Pancreas (tissue), 10 donors: ENCODE data around the gene PSMD9. TPM values are rescaled to one million over a fixed set of nuclear protein-coding genes. Genes with fewer than 3 reads are reported as not detected.

ENCODE experiments used
- ATAC-seq, 4 donors: fragments of 200-7000 bp; cut with Tn5 transposase; one replicate each; pipeline versions ENCODE4 v1.8.0 to v1.9.1; 2020; ENCODE audit warnings: mild to moderate bottlenecking in 4 of 4, moderate library complexity in 4 of 4
- DNase-seq, 6 donors: peaks; one replicate each; pipeline ENCODE4 v3.0.0-alpha.2; 2020
- FAIRE-seq: peaks from 2 replicates; lab custom pipeline; 2012; peaks lifted over from hg19 to GRCh38; lab: Jason Lieb, UNC
- H3K27ac ChIP-seq, 4 donors: fragments of 200-600 bp; sonication (generic); 1 replicate in 3 of 4; 2 replicates in 1 of 4; pipeline versions ENCODE4 v1.5.0 to v1.8.0; 2020
- H3K27me3 ChIP-seq, 4 donors: fragments of 200-600 bp; one replicate each; pipeline ENCODE4 v1.8.0; 2021
- H3K36me3 ChIP-seq, 3 donors: fragments of 200-600 bp; sonication (generic) in 1 of 3; one replicate each; pipeline versions ENCODE4 v1.5.0 to v1.8.0; 2020 to 2021
- H3K4me1 ChIP-seq, 3 donors: fragments of 200-600 bp; one replicate each; pipeline ENCODE4 v1.8.0; 2021
- H3K4me3 ChIP-seq, 4 donors: fragments of 200-600 bp; sonication (generic) in 2 of 4; one replicate each; pipeline versions ENCODE4 v1.5.0 to v1.8.0; 2020 to 2021
- H3K9me3 ChIP-seq, 4 donors: fragments of 200-600 bp; one replicate each; pipeline ENCODE4 v1.8.0; 2021
- WGBS, 2 donors: extraction: QIAGEN DNeasy Blood & Tissue Kit; methylation state at CpG; one replicate each; pipeline ENCODE4 v1.1.7; 2013; 5-methylcytosine and 5-hydroxymethylcytosine counted together
- intact Hi-C, 3 donors: fragments of 100-400 bp; cut with DNase I; formaldehyde crosslinking; loops; one replicate each; pipeline versions ENCODE4 v1.11.1 to v1.14.2; 2022
- polyA plus RNA-seq, 2 donors: library from polyadenylated mRNA; stranded (reverse); fragments of 200-250 nt; gene quantifications; one replicate each; pipeline ENCODE4 v1.2.3, GENCODE V29; 2013
- total RNA-seq, 6 donors: library from RNA; stranded (reverse); fragmentation: NEBNext Ultra II Directional in 4 of 6; extraction: Animal tissue kit (Norgen Biotek cat#: 25700) in 4 of 6; gene quantifications; one replicate each; pipeline versions ENCODE4 v1.2.1 to v1.2.4, GENCODE V29; 2021 to 2023
- TF ChIP-seq, protein P1 (sequence below), 4 donors: fragments of 200-600 bp; sonication (generic) in 3 of 4; IDR thresholded peaks; one replicate each; pipeline versions ENCODE4 v1.5.0 to v1.8.0; 2021; ENCODE audit warnings: antibody characterized with exemption in 4 of 4
- donor health status: healthy with polysubstance abuse.
- donor health status: DM: no; HTN: no; CAD: no; lungs with moderate emphysema.
- donor health status: DM: no; HTN: no; CAD: no.
- donor health status: control.
- donor health status: control.
- donor health status: Bipolar disorder and iron deficiency.
- donor health status: DM: yes; HTN: yes; CAD: no.
- donor health status: DM: no; HTN: no; CAD: no.
- donor health status: DM: no; HTN: no; CAD: no.
- donor health status: DM: yes; HTN: yes; CAD: no.

Gene PSMD9
- total and polyA plus RNA-seq, 8 donors: 20.5 to 39.4 (median 25.6) TPM

DNA sequence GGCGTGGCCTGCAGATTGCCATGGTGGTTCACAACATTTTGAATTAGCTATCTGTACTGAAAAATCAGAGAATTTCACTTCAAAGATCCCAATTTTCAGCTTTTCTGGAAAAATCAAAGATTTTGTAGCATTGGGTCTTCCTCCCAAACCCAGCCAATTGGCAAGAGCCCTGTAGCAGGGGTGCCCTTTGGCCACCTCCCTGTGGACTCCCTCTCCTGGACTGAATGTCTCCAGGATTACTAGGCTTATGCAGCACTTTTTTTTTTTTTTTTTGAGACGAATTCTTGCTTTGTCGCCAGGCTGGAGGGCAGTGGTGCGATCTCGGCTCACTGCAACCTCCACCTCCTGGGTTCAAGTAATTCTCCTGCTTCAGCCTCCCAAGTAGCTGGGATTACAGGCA lies 9.7 kb downstream of the PSMD9 start:
- ATAC-seq: no peak
- TF ChIP-seq, protein P1, sequence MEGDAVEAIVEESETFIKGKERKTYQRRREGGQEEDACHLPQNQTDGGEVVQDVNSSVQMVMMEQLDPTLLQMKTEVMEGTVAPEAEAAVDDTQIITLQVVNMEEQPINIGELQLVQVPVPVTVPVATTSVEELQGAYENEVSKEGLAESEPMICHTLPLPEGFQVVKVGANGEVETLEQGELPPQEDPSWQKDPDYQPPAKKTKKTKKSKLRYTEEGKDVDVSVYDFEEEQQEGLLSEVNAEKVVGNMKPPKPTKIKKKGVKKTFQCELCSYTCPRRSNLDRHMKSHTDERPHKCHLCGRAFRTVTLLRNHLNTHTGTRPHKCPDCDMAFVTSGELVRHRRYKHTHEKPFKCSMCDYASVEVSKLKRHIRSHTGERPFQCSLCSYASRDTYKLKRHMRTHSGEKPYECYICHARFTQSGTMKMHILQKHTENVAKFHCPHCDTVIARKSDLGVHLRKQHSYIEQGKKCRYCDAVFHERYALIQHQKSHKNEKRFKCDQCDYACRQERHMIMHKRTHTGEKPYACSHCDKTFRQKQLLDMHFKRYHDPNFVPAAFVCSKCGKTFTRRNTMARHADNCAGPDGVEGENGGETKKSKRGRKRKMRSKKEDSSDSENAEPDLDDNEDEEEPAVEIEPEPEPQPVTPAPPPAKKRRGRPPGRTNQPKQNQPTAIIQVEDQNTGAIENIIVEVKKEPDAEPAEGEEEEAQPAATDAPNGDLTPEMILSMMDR (IDR thresholded peaks at IDR 0.05): no peak
- FAIRE-seq: no peak
- Histone ChIP-seq H3K4me3 (no peak overlapping the region), H3K36me3 (peaks cover 9 to 52% (median 22%) of the 10 kb centered on the region in 3 donors), H3K9me3 (no peaks in the 10 kb centered on the region), H3K27ac (no peak overlapping the region), H3K4me1 (peaks cover 5 to 12% (median 12%) of the 10 kb centered on the region in 3 donors), H3K27me3 (no peaks in the 10 kb centered on the region)
- DNase-seq: no peak
- 75 to 89% methylated on average over 5 of the region's 5 CpGs for WGBS, 2 donors
- intact Hi-C loops: no loop called here

DNA sequence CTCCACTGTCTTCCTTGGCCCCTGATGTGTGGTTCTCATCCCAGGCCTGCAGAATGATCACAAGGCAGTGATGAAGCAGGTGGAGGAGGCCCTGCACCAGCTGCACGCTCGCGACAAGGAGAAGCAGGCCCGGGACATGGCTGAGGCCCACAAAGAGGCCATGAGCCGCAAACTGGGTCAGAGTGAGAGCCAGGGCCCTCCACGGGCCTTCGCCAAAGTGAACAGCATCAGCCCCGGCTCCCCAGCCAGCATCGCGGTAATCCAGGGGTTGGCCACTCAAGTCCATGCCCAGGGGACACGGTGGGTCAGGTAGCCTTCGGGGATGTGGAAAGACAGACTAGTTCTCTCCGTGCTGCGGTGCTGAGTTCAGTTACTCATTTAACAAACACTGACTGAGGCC lies 11.0 kb downstream of the PSMD9 start:
- intact Hi-C loops: no loop called here
- ATAC-seq (no peak), FAIRE-seq (no peak), DNase-seq (no peak)
- WGBS, 2 donors: 92 to 94% methylated on average over 14 of the region's 14 CpGs
- TF ChIP-seq, protein P1 (IDR thresholded peaks at IDR 0.05): no peak
- no peaks in the 10 kb centered on the region for H3K9me3 ChIP-seq
- H3K4me1 ChIP-seq: no peaks in the 10 kb centered on the region
- H3K36me3 ChIP-seq: peaks cover 9 to 61% (median 24%) of the 10 kb centered on the region in 3 donors
- no peak overlapping the region for H3K27ac ChIP-seq
- no peaks in the 10 kb centered on the region for H3K27me3 ChIP-seq
- no peak overlapping the region for H3K4me3 ChIP-seq

DNA sequence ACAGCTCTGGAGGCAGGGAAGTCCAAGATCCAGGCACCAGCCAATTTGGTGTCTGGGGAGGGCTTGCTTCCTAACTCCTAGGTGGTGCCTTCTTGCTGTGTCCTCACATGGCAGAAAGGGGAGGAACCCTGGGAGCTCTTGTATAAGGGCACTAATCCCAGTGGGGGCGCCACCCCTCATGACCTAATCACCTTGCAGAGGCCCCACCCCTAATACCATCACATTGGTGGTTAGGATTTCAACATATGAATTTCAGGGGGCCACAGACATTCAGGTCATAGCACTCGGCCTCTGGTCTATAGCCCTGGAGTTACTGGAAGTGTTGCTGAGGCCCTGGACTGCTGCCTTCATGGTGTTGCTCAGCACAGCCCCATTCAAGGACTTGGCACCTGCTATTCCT lies 14.6 kb downstream of the PSMD9 start:
- no peaks in the 10 kb centered on the region for H3K27me3 ChIP-seq
- no peak overlapping the region for H3K27ac ChIP-seq
- FAIRE-seq (no peak), DNase-seq (no peak), ATAC-seq (no peak)
- H3K9me3 ChIP-seq: no peaks in the 10 kb centered on the region
- H3K4me1 ChIP-seq: no peaks in the 10 kb centered on the region
- TF ChIP-seq, protein P1 (IDR thresholded peaks at IDR 0.05): no peak
- intact Hi-C loops: no loop called here
- H3K36me3 ChIP-seq: peaks cover 0 to 47% (median 21%) of the 10 kb centered on the region in 3 donors
- H3K4me3 ChIP-seq: no peak overlapping the region
- WGBS, 2 donors: 82 to 95% methylated on average over 2 of the region's 2 CpGs

DNA sequence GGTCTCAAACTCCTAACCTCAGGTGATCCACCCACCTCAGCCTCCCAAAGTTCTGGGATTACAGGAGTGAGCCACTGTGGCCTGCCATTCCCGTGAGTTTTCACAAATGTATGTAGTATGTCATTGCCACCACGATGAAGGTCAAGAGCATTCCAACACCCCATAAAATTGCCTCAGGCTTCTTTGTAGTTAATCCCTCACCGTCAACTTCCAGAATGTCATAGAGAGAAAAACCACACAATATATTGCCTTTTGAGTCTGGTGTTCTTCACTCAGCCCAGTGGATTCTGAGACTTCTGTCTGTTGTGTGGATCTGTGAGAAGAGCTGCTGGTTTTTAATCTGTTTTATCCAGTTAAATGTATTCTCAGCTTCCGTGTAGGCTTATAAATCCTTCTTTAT lies 17.2 kb downstream of the PSMD9 start:
- H3K4me1 ChIP-seq: no peaks in the 10 kb centered on the region
- H3K9me3 ChIP-seq: no peaks in the 10 kb centered on the region
- intact Hi-C loops: no loop called here
- 80 to 82% methylated on average over 4 of the region's 4 CpGs for WGBS, 2 donors
- H3K27me3 ChIP-seq: no peaks in the 10 kb centered on the region
- FAIRE-seq (no peak), ATAC-seq (no peak), DNase-seq (no peak)
- H3K36me3 ChIP-seq: peaks cover 0 to 39% (median 13%) of the 10 kb centered on the region in 3 donors
- TF ChIP-seq, protein P1 (IDR thresholded peaks at IDR 0.05): no peak
- H3K4me3 ChIP-seq: no peak overlapping the region
- H3K27ac ChIP-seq: no peak overlapping the region

DNA sequence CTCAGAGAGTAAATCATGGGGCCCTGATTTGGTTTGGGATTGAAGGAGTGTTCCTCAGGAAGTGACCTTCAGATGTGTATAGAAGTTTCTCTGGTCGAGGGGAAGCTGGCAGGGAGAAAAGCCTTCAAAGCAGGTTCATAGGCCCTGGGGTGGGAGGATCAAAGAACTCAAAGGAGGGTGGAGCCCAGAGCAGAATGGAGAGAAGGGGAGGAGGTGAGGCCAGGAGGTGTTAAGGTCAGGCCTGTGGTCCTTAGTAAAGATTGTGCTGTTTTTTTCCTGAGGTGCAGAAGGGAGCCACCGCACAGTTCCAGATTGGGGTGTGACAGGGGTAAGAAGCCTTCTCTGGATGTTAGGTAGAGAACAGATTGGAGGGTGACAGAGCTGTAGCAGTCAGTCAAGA lies 20.1 kb downstream of the PSMD9 start:
- H3K27ac ChIP-seq: no peak overlapping the region

More for the DNA sequence above, 20.1 kb downstream of the PSMD9 start:
- DNase-seq (no peak), FAIRE-seq (no peak), ATAC-seq (no peak)
- no peak overlapping the region for H3K4me3 ChIP-seq
- H3K4me1 ChIP-seq: no peaks in the 10 kb centered on the region
- no peaks in the 10 kb centered on the region for H3K27me3 ChIP-seq
- WGBS, 2 donors: 70% methylated on average over 2 of the region's 2 CpGs
- H3K9me3 ChIP-seq: no peaks in the 10 kb centered on the region
- peaks cover 0 to 28% (median 6%) of the 10 kb centered on the region in 3 donors for H3K36me3 ChIP-seq
- intact Hi-C loops: no loop called here
- TF ChIP-seq, protein P1 (IDR thresholded peaks at IDR 0.05): no peak
